ENCODE measurements around the gene PSMC3IP. TPM values are rescaled to one million over a fixed set of nuclear protein-coding genes. Genes with fewer than 3 reads are reported as not detected.
A peak's percentile ranks its signal among the peaks of the same experiment; 100 is the strongest.
"Not testable (repeated sequence)": the region's sequence is repeated elsewhere in the genome, so short reads cannot be mapped to it uniquely, and the experiment has no call there.

Gene PSMC3IP
- 10 to 100 TPM in 1 of 2 donors, 1 to 10 TPM in 1; 2.2 to 11.6 TPM for total RNA-seq

- peak; percentile 98 for DNase-seq
- peak within 1 kb of the TSS; percentile 61 for H3K4me3 ChIP-seq
- intact Hi-C loops (cut with DNase I): no loop called here
- peaks cover 4% of the 10 kb centered on the region for H3K4me1 ChIP-seq
- H3K9ac ChIP-seq (ENCODE audit: low read depth in 2 of 2, low read length in 2 of 2): peak within 1 kb of the TSS; percentile 71 to 98
- TF ChIP-seq, protein P1, sequence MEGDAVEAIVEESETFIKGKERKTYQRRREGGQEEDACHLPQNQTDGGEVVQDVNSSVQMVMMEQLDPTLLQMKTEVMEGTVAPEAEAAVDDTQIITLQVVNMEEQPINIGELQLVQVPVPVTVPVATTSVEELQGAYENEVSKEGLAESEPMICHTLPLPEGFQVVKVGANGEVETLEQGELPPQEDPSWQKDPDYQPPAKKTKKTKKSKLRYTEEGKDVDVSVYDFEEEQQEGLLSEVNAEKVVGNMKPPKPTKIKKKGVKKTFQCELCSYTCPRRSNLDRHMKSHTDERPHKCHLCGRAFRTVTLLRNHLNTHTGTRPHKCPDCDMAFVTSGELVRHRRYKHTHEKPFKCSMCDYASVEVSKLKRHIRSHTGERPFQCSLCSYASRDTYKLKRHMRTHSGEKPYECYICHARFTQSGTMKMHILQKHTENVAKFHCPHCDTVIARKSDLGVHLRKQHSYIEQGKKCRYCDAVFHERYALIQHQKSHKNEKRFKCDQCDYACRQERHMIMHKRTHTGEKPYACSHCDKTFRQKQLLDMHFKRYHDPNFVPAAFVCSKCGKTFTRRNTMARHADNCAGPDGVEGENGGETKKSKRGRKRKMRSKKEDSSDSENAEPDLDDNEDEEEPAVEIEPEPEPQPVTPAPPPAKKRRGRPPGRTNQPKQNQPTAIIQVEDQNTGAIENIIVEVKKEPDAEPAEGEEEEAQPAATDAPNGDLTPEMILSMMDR (IDR thresholded peaks at IDR 0.05): no peak
- H3K27ac ChIP-seq: peak within 1 kb of the TSS; percentile 90
- H3K36me3 ChIP-seq: peaks cover 21% of the 10 kb centered on the region
- H3K9me3 ChIP-seq: no peaks in the 10 kb centered on the region
- H3K27me3 ChIP-seq: no peaks in the 10 kb centered on the region
These were observed at the start of gene PSMC3IP for GRCh38 chr17:42577532-42578281. Gene PSMC3IP (minus strand): TSS chr17:42577729. CDS start chr17:42577686, 43 bp downstream.

DNA sequence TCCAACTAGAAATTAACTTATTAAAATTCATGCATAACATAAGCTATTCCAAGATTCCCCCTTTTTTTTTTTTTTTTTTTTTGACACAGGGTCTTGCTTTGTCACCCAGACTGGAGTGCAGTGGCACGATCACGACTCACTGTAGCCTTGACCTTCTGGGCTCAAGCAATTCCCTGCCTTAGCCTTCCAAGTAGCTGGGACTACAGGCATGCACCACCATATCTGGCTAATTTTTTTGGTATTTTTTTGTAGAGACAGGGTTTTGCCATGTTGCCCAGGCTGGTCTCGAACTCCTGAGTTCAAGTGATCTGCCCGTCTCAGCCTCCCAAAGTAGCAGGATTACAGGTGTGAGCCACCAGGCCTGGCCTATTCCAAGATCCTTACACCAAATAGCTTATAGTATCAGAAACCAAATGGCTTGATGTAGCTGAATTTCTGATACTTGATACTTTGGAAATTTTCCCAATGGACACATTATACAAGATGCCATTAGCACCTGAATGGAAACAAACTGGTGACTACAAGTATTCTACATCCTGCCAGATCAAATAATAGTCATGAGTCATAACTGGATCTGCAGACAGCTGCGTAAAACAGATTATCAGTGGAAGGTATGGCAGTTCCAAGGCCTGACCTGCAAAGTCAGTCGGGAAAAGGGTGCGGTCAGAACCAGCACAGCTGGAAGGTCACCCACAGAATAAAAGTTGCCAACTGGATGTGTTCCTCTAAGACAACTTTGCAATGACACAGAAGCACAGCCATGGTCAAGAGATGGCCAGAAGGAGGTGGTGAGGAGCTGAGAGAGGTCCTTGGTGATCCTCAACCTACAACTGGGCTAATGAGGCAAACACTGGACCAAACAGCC is 46.4 kb upstream of the PSMC3IP start:
- Histone ChIP-seq H3K9me3 (no peaks in the 10 kb centered on the region), H3K4me3 (no peak overlapping the region), H3K9ac (ENCODE audit: low read depth in 2 of 2, low read length in 2 of 2) (no peak overlapping the region), H3K27me3 (no peaks in the 10 kb centered on the region), H3K36me3 (no peaks in the 10 kb centered on the region), H3K27ac (no peak overlapping the region), H3K4me1 (no peaks in the 10 kb centered on the region)
- peak; percentile 62 for DNase-seq
- TF ChIP-seq, protein P1 (IDR thresholded peaks at IDR 0.05): no peak
- intact Hi-C loops (cut with DNase I): no loop called here

- H3K27me3 ChIP-seq: no peaks in the 10 kb centered on the region
- H3K9me3 ChIP-seq: no peaks in the 10 kb centered on the region
- H3K27ac ChIP-seq: no peak overlapping the region
- TF ChIP-seq, protein P1 (IDR thresholded peaks at IDR 0.05): no peak
- DNase-seq: no peak
- no peaks in the 10 kb centered on the region for H3K36me3 ChIP-seq
- no peak overlapping the region for H3K9ac ChIP-seq (ENCODE audit: low read depth in 2 of 2, low read length in 2 of 2)
- intact Hi-C loops (cut with DNase I): no loop called here
- no peaks in the 10 kb centered on the region for H3K4me1 ChIP-seq
- H3K4me3 ChIP-seq: no peak overlapping the region
These were observed 45.7 kb upstream of the PSMC3IP start for GRCh38 chr17:42623271-42623670.

- intact Hi-C loops (cut with DNase I); H3K9me3 ChIP-seq; H3K27me3 ChIP-seq; DNase-seq; H3K36me3 ChIP-seq; H3K4me1 ChIP-seq; H3K4me3 ChIP-seq; H3K9ac ChIP-seq (ENCODE audit: low read depth in 2 of 2, low read length in 2 of 2); H3K27ac ChIP-seq: not testable (repeated sequence)
These were observed 44.5 kb upstream of the PSMC3IP start for GRCh38 chr17:42621987-42622386.

DNA sequence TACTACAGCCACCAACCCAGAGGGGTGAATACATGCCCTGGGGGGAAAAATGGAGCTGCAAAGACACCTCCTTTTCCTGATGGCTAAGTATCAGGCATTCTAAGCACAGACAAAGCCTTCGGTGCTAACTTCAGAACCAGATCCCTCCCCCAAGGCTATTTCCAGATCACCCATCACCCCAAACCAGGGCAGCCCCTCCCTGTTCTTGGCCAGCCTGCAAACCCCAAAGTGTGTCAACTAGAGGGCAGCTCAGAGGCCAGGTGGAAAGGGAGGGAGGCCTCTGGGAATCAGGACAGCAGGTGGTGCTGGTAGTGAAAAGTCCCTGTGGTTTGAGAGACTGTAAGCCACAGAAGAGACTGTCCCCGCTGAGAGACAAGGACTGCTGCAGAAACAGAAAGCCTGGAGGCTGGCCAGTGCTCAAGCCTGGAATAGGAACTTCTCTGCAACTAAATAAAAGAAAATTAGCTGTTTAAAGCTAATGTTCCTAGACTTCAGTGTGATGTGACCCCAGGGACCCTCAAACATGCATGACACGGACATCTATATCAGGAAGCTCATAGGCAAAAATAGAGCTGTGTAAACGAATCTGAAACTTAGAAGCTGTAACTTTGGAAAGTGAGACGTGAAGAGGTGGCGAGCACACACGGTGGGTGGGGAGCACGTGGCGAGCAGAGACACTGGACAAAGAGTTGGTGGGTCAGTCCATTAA is 41.1 kb upstream of the PSMC3IP start:
- H3K4me1 ChIP-seq: no peaks in the 10 kb centered on the region
- TF ChIP-seq, protein P1 (IDR thresholded peaks at IDR 0.05): peak; percentile 24
- H3K9me3 ChIP-seq: no peaks in the 10 kb centered on the region
- peaks cover 4% of the 10 kb centered on the region for H3K36me3 ChIP-seq
- H3K9ac ChIP-seq (ENCODE audit: low read depth in 2 of 2, low read length in 2 of 2): peak overlapping the region; percentile 12 to 38
- peak; percentile 52 for DNase-seq
- H3K27ac ChIP-seq: no peak overlapping the region
- intact Hi-C loops (cut with DNase I): no loop called here
- H3K4me3 ChIP-seq: no peak overlapping the region
- no peaks in the 10 kb centered on the region for H3K27me3 ChIP-seq
